Measurements from ENCODE around the gene AUTS2.
"Not testable (repeated sequence)": the region's sequence is repeated elsewhere in the genome, so short reads cannot be mapped to it uniquely, and the experiment has no call there.

Gene AUTS2

DNA sequence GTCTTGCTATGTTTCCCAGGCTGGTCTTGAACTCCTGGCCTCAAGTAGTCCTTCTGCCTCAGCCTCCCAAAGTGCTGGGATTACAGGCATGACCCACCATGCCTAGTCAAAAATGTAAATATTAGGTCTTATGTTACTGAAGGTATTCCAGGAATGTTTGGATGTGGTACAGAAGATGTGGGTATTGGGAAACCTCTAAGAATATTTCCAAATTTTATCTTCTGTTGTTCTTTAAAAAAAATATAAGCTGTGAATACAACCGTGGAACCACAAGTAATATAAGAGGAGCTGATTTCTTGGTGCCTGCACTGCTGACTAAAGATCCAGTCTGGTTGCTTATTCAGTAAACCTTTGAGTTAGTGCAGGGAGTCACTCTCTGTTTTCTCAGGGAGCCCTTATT lies 178.3 kb downstream of the AUTS2 start:
- peak; percentile 93 for DNase-seq (ENCODE audit: low read depth)
- H3K4me3 ChIP-seq (ENCODE audit: low read length): no peak overlapping the region
- TF ChIP-seq, protein P1, sequence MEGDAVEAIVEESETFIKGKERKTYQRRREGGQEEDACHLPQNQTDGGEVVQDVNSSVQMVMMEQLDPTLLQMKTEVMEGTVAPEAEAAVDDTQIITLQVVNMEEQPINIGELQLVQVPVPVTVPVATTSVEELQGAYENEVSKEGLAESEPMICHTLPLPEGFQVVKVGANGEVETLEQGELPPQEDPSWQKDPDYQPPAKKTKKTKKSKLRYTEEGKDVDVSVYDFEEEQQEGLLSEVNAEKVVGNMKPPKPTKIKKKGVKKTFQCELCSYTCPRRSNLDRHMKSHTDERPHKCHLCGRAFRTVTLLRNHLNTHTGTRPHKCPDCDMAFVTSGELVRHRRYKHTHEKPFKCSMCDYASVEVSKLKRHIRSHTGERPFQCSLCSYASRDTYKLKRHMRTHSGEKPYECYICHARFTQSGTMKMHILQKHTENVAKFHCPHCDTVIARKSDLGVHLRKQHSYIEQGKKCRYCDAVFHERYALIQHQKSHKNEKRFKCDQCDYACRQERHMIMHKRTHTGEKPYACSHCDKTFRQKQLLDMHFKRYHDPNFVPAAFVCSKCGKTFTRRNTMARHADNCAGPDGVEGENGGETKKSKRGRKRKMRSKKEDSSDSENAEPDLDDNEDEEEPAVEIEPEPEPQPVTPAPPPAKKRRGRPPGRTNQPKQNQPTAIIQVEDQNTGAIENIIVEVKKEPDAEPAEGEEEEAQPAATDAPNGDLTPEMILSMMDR (conservative IDR thresholded peaks at IDR 0.05; ENCODE audit: low read length): no peak

DNA sequence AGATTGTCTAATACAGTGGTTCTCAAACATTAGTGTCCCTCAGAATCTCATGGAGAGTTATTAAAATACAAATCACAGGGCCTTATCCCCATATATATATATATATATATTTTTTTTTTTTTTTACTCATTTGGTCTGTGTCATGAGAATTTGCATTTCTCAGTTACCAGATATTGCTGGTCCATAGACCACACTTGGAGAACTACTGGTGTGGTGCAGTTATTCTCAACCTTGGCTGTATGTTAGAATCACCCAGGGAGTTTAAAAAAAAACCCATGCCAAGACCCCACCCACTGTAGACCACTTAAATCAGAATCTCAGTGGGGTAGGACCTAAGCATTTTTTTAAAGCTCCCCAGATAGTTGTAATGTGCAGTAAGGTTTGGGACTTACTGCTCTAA lies 179.9 kb downstream of the AUTS2 start:
- no peak overlapping the region for H3K4me3 ChIP-seq (ENCODE audit: low read length)
- TF ChIP-seq, protein P1 (conservative IDR thresholded peaks at IDR 0.05; ENCODE audit: low read length): no peak
- no peak for DNase-seq (ENCODE audit: low read depth)

DNA sequence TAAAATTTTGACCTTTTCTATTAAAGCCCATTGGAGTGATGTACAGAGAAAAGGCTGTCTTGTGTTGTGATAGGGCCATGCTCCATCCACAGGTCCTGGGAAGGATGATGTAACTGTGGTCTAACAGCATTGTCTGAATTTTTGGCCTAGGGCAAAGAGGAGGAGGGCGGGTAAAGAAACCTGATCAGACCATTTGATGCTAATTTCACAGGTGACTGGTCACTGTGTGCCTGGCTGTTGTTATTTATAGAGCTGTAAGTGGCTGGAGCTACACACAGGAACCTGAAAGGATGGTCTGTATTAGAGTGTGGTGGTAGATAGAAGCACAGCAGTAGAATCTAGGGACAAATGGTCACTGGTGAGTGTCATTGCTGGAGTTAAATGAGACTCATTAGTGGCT lies 182.1 kb downstream of the AUTS2 start:
- H3K4me3 ChIP-seq (ENCODE audit: low read length): no peak overlapping the region
- TF ChIP-seq, protein P1 (conservative IDR thresholded peaks at IDR 0.05; ENCODE audit: low read length): no peak
- DNase-seq (ENCODE audit: low read depth): peak; percentile 60

DNA sequence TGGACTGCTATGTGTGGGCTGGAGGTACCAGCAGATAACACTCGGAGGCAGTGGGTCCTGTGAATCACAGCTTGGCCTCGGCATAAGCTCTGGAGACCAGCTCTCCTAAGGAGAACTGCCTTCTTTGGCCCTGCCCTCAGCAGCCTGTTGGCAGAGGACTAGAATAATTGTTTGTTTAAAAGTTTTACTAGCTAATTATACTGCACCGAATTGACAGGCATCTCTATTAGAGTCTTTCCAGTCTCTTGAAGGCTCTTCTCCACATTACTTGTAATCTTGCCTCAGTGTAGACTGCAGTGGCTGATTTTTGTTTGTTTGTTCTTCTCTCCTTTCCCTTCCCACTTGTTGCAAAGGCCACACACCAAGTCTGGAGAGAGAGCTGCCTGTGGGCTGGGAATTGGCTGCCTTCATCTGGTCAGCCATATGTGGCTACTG lies 183.2 kb downstream of the AUTS2 start:
- peak; percentile 53 for DNase-seq (ENCODE audit: low read depth)
- TF ChIP-seq, protein P1 (conservative IDR thresholded peaks at IDR 0.05; ENCODE audit: low read length): no peak
- no peak overlapping the region for H3K4me3 ChIP-seq (ENCODE audit: low read length)

DNA sequence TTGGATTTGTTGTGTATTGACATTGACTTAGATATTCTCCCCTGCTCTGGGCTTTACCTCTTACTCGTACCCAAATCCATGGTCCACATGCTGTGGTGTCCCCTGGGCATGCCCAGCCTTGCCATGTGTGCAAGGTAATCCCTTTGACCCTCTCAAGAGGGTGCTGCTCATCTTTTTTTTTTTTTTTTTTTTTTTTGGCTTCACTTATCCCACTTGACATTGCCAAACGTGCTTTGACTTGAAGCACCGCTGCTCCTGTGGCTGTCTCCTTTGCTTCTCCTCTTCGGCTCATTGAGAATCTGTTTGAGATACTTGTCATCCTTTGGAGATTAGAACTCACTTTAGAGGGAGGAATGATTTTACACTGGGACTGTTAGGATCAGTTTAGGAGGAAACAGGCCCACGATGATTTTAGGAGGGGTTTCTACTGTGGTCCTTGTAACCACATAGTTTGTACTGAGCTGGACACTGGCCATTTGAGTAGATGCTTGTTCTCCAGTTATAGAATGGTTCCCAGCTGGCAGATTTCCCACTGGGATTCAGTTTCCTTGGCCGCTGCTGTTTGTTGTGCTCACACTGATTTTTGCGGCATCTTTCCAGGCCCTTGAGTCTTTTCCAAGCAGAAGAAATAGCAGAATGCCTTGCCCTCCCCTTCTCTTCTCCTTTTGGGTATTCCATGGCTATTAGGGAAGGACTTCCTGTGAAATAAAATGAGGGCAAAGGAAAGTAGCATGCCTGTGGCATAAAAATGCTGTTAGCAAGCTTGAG lies 184.8 kb downstream of the AUTS2 start:
- DNase-seq (ENCODE audit: low read depth): peak; percentile 87
- TF ChIP-seq, protein P1 (conservative IDR thresholded peaks at IDR 0.05; ENCODE audit: low read length): no peak
- H3K4me3 ChIP-seq (ENCODE audit: low read length): no peak overlapping the region

DNA sequence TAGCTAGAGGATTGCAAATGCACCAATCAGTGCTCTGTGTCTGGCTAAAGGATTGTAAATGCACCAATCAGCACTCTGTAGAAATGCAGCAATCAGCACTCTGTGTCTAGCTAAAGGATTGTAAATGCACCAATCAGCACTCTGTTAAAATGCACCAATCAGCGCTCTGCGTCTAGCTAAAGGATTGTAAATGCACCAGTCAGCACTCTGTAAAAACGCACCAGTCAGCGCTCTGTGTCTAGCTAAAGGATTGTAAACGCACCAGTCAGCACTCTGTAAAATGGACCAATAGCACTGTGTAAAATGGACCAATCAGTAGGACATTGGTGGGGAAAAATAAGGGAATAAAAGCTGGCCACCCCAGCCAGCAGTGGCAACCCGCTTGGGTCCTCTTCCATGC lies 187.9 kb downstream of the AUTS2 start:
- not testable (repeated sequence) for DNase-seq (ENCODE audit: low read depth); H3K4me3 ChIP-seq (ENCODE audit: low read length)

DNA sequence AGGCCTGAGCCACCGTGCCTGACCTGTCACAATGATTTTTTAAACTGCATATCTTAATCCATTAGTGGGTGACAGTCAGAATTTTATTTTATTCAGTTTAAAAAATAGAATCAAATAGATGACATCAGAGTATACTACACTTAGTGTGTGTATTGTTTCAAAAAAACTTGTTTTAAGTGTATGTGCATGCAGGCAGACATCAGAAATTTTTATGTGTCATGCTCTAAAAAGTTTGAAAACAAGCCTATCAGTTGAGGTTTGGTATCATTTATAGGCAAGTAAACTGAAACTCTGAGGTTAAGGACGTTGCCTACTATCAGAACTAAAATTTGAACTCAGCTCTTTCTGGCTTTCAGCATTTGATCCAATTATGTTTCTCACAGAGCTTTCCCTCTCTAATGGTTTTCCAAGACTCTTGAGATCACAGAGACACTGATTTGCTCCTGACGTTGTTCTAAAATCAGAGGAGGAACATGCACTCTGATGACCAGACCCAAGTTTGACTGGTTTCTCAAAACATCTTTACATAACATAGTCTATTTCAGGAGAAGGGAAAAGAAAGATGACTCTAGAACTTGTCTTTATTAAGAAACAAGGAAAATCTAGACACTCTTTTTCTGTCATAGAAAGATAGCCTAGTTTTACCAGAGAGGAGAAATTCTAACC lies 188.6 kb downstream of the AUTS2 start:
- no peak overlapping the region for H3K4me3 ChIP-seq (ENCODE audit: low read length)
- TF ChIP-seq, protein P1 (conservative IDR thresholded peaks at IDR 0.05; ENCODE audit: low read length): no peak
- DNase-seq (ENCODE audit: low read depth): no peak

Data from AG10803 (cell line).